Measurements from ENCODE around the gene SUGCT. TPM values are rescaled to one million over a fixed set of nuclear protein-coding genes. Genes with fewer than 3 reads are reported as not detected.

Gene SUGCT
- polyA plus RNA-seq, 1 donor, result 18.8 TPM

- H3K9me3 ChIP-seq (ENCODE audit: control insufficient read depth, low read depth, low read length), result no peaks in the 10 kb centered on the region
- no peaks in the 10 kb centered on the region for H3K27me3 ChIP-seq (ENCODE audit: control insufficient read depth, insufficient read depth, low read length)
- no peak for DNase-seq
- no peak overlapping the region for H3K4me3 ChIP-seq (ENCODE audit: low read length)
- WGBS (ENCODE audit: insufficient coverage, low lambda C conversion rate), result no CpG with 5 or more reads among the region's 1 CpG
- peaks cover 10% of the 10 kb centered on the region for H3K4me1 ChIP-seq (ENCODE audit: control insufficient read depth, insufficient read depth, low read length)
- H3K27ac ChIP-seq (ENCODE audit: low read length), result no peak overlapping the region
- no peaks in the 10 kb centered on the region for H3K36me3 ChIP-seq (ENCODE audit: control insufficient read depth, insufficient read depth, low read length)
Observed at GRCh38 chr7:40822861-40823260, 688.1 kb downstream of the SUGCT start.

- Histone ChIP-seq H3K27me3 (ENCODE audit: control insufficient read depth, insufficient read depth, low read length) (no peaks in the 10 kb centered on the region), H3K4me3 (ENCODE audit: low read length) (no peak overlapping the region), H3K27ac (ENCODE audit: low read length) (no peak overlapping the region), H3K36me3 (ENCODE audit: control insufficient read depth, insufficient read depth, low read length) (no peaks in the 10 kb centered on the region), H3K9me3 (ENCODE audit: control insufficient read depth, low read depth, low read length) (no peaks in the 10 kb centered on the region), H3K4me1 (ENCODE audit: control insufficient read depth, insufficient read depth, low read length) (peaks cover 14% of the 10 kb centered on the region)
- 93% methylated on average over 3 of the region's 3 CpGs for WGBS (ENCODE audit: insufficient coverage, low lambda C conversion rate)
- no peak for DNase-seq
Observed at GRCh38 chr7:40824461-40824860, 689.7 kb downstream of the SUGCT start.

- H3K27me3 ChIP-seq (ENCODE audit: control insufficient read depth, insufficient read depth, low read length), result no peaks in the 10 kb centered on the region
- no peak overlapping the region for H3K27ac ChIP-seq (ENCODE audit: low read length)
- H3K9me3 ChIP-seq (ENCODE audit: control insufficient read depth, low read depth, low read length), result no peaks in the 10 kb centered on the region
- WGBS (ENCODE audit: insufficient coverage, low lambda C conversion rate), result 0% methylated on average over 2 of the region's 3 CpGs
- peak in 1 of 2 donors; percentile 2 for DNase-seq
- no peaks in the 10 kb centered on the region for H3K36me3 ChIP-seq (ENCODE audit: control insufficient read depth, insufficient read depth, low read length)
- H3K4me1 ChIP-seq (ENCODE audit: control insufficient read depth, insufficient read depth, low read length), result peaks cover 14% of the 10 kb centered on the region
- H3K4me3 ChIP-seq (ENCODE audit: low read length), result no peak overlapping the region
Observed at GRCh38 chr7:40826411-40827221, 691.8 kb downstream of the SUGCT start.

- H3K27me3 ChIP-seq (ENCODE audit: control insufficient read depth, insufficient read depth, low read length), result no peaks in the 10 kb centered on the region
- DNase-seq, result peak in 1 of 2 donors; percentile 55
- H3K27ac ChIP-seq (ENCODE audit: low read length), result peak overlapping the region; percentile 24
- H3K9me3 ChIP-seq (ENCODE audit: control insufficient read depth, low read depth, low read length), result no peaks in the 10 kb centered on the region
- no CpG with 5 or more reads among the region's 10 CpGs for WGBS (ENCODE audit: insufficient coverage, low lambda C conversion rate)
- no peaks in the 10 kb centered on the region for H3K36me3 ChIP-seq (ENCODE audit: control insufficient read depth, insufficient read depth, low read length)
- peaks cover 14% of the 10 kb centered on the region for H3K4me1 ChIP-seq (ENCODE audit: control insufficient read depth, insufficient read depth, low read length)
- no peak overlapping the region for H3K4me3 ChIP-seq (ENCODE audit: low read length)
Observed at GRCh38 chr7:40827222-40828085, 692.6 kb downstream of the SUGCT start.

GRCh38 chr7:40828686-40829600 lies 694.1 kb downstream of the SUGCT start:
- Histone ChIP-seq H3K36me3 (ENCODE audit: control insufficient read depth, insufficient read depth, low read length) (no peaks in the 10 kb centered on the region), H3K9me3 (ENCODE audit: control insufficient read depth, low read depth, low read length) (no peaks in the 10 kb centered on the region), H3K27ac (ENCODE audit: low read length) (no peak overlapping the region), H3K4me1 (ENCODE audit: control insufficient read depth, insufficient read depth, low read length) (peaks cover 14% of the 10 kb centered on the region), H3K27me3 (ENCODE audit: control insufficient read depth, insufficient read depth, low read length) (no peaks in the 10 kb centered on the region), H3K4me3 (ENCODE audit: low read length) (no peak overlapping the region)
- no peak for DNase-seq
- WGBS (ENCODE audit: insufficient coverage, low lambda C conversion rate), result no CpG with 5 or more reads among the region's 10 CpGs

- H3K27ac ChIP-seq (ENCODE audit: low read length), result no peak overlapping the region
- no peaks in the 10 kb centered on the region for H3K27me3 ChIP-seq (ENCODE audit: control insufficient read depth, insufficient read depth, low read length)
Observed at GRCh38 chr7:40833191-40833887, 698.5 kb downstream of the SUGCT start.

GRCh38 chr7:40833888-40834234 lies 699.1 kb downstream of the SUGCT start:
- no peak for DNase-seq
- Histone ChIP-seq H3K9me3 (ENCODE audit: control insufficient read depth, low read depth, low read length) (no peaks in the 10 kb centered on the region), H3K4me3 (ENCODE audit: low read length) (no peak overlapping the region), H3K27me3 (ENCODE audit: control insufficient read depth, insufficient read depth, low read length) (no peaks in the 10 kb centered on the region), H3K4me1 (ENCODE audit: control insufficient read depth, insufficient read depth, low read length) (no peaks in the 10 kb centered on the region), H3K27ac (ENCODE audit: low read length) (no peak overlapping the region), H3K36me3 (ENCODE audit: control insufficient read depth, insufficient read depth, low read length) (no peaks in the 10 kb centered on the region)
- WGBS (ENCODE audit: insufficient coverage, low lambda C conversion rate), result 75% methylated on average over 2 of the region's 2 CpGs

More at GRCh38 chr7:40833191-40833887, 698.5 kb downstream of the SUGCT start:
- H3K36me3 ChIP-seq (ENCODE audit: control insufficient read depth, insufficient read depth, low read length), result no peaks in the 10 kb centered on the region
- DNase-seq, result no peak
- WGBS (ENCODE audit: insufficient coverage, low lambda C conversion rate), result 33% methylated on average over 1 of the region's 3 CpGs
- H3K4me3 ChIP-seq (ENCODE audit: low read length), result no peak overlapping the region
- H3K4me1 ChIP-seq (ENCODE audit: control insufficient read depth, insufficient read depth, low read length), result no peaks in the 10 kb centered on the region
- H3K9me3 ChIP-seq (ENCODE audit: control insufficient read depth, low read depth, low read length), result no peaks in the 10 kb centered on the region

- no peaks in the 10 kb centered on the region for H3K36me3 ChIP-seq (ENCODE audit: control insufficient read depth, insufficient read depth, low read length)
- H3K4me3 ChIP-seq (ENCODE audit: low read length), result no peak overlapping the region
- DNase-seq, result no peak
- H3K9me3 ChIP-seq (ENCODE audit: control insufficient read depth, low read depth, low read length), result no peaks in the 10 kb centered on the region
- WGBS (ENCODE audit: insufficient coverage, low lambda C conversion rate), result no CpG with 5 or more reads among the region's 6 CpGs
- H3K27me3 ChIP-seq (ENCODE audit: control insufficient read depth, insufficient read depth, low read length), result no peaks in the 10 kb centered on the region
- H3K4me1 ChIP-seq (ENCODE audit: control insufficient read depth, insufficient read depth, low read length), result no peaks in the 10 kb centered on the region
- H3K27ac ChIP-seq (ENCODE audit: low read length), result no peak overlapping the region
Observed at GRCh38 chr7:40836218-40836617, 701.4 kb downstream of the SUGCT start.

GRCh38 chr7:40839881-40840280 lies 705.1 kb downstream of the SUGCT start:
- Histone ChIP-seq H3K9me3 (ENCODE audit: control insufficient read depth, low read depth, low read length) (no peaks in the 10 kb centered on the region), H3K27ac (ENCODE audit: low read length) (no peak overlapping the region), H3K4me1 (ENCODE audit: control insufficient read depth, insufficient read depth, low read length) (no peaks in the 10 kb centered on the region), H3K27me3 (ENCODE audit: control insufficient read depth, insufficient read depth, low read length) (no peaks in the 10 kb centered on the region), H3K36me3 (ENCODE audit: control insufficient read depth, insufficient read depth, low read length) (no peaks in the 10 kb centered on the region), H3K4me3 (ENCODE audit: low read length) (no peak overlapping the region)
- no peak for DNase-seq
- WGBS (ENCODE audit: insufficient coverage, low lambda C conversion rate), result no CpG with 5 or more reads among the region's 3 CpGs
